Kasumi-1 (cell line): Measurements from ENCODE around the gene ISLR2.

Experiments used
- DNase-seq, 2 experiments: peaks; one replicate each; lab custom pipeline; 2025; lab: John Stamatoyannopoulos, UW

ISLR2 gene

GRCh38 chr15:74129586-74130154, 716 bp upstream of the ISLR2 start:
- no peak for DNase-seq

- no peak for DNase-seq
Observed at GRCh38 chr15:74130849-74131627, 652 bp downstream of the ISLR2 start.

DNA sequence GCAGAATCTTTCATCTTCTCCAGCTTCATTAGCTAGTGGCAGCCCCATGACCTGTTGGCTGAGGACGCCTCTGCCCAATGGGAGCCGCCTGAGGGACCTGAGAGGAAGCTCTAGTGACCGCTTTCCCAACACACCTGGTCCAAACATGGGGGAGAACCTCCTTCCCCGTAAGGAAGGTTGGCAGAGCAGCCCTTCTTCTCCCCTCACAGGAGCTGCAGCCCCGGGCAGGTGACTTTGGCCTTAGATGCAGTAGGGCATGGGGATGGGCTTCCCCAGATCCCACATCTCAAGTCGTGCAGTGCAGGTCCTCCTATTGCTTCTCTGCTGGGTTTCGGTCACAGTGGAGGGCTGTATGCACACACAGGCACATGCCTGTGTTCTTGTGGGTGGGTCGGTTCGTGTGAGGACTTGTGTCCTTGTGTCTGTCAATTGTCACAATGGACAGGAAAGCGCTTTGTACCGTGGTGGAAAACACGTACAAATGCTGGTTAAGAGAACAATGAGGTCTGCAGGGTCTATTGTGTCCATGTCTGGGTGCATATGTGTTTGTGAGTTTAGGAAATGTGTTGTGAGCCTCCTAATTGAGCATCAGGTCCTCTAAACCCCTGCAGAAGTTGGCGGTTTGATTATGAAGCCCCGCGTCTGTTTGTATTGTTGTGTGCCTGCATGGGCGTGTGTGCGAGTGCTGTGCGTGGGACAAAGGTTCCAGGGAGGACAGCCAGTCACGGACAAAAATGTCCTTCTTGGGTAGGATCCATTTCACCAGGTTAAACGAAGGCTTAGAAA, 1.4 kb downstream of the ISLR2 start:
- no peak for DNase-seq

- DNase-seq, result no peak
Observed at GRCh38 chr15:74132681-74133651, 2.6 kb downstream of the ISLR2 start.

DNA sequence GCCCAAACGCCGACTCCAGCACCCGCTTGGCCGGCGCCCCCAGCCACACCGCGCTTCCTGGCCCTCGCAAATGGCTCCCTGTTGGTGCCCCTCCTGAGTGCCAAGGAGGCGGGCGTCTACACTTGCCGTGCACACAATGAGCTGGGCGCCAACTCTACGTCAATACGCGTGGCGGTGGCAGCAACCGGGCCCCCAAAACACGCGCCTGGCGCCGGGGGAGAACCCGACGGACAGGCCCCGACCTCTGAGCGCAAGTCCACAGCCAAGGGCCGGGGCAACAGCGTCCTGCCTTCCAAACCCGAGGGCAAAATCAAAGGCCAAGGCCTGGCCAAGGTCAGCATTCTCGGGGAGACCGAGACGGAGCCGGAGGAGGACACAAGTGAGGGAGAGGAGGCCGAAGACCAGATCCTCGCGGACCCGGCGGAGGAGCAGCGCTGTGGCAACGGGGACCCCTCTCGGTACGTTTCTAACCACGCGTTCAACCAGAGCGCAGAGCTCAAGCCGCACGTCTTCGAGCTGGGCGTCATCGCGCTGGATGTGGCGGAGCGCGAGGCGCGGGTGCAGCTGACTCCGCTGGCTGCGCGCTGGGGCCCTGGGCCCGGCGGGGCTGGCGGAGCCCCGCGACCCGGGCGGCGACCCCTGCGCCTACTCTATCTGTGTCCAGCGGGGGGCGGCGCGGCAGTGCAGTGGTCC, 3.5 kb downstream of the ISLR2 start:
- DNase-seq, result no peak

- DNase-seq, result no peak
Observed at GRCh38 chr15:74134387-74135027, 4.1 kb downstream of the ISLR2 start.

DNA sequence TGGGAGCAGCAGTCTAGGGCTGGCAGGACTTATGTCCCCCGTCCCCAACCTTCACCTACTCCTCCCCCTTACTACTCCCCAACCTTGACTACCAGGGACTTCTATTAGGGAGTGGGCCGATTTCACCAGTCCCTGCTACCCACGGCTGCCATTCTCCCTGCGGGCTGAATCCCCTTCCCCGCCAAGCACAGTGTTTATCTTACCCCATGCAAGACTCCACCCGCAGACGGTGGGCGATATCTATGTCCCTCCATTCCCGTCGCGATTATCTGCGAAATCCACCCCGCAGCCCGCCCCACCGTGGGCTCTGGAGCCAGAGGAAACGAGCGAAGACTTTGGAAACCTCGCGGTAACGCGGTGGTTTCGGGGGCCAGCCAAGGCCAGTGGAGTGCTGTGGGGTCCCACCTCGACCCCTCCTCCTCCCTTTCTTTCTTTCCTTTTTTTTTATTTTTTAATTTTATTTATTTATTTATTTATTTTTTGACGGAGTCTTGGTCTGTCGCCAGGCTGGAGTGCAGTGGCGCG, 4.7 kb downstream of the ISLR2 start:
- DNase-seq, result no peak

DNA sequence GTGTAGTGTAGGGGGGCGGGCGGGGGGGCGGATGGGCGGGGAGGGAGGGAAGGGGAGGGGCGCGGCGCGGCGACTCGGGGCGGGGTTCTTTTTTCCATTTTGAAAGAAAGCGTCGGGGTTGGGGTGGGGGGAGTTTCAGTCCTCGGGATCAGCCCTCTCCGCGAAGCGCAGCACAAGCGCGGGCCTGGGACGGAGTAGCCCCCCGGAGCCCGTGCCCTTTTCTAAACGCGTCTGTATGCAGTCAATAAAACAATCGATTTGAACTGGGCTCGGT, 6.1 kb downstream of the ISLR2 start:
- no peak for DNase-seq

DNA sequence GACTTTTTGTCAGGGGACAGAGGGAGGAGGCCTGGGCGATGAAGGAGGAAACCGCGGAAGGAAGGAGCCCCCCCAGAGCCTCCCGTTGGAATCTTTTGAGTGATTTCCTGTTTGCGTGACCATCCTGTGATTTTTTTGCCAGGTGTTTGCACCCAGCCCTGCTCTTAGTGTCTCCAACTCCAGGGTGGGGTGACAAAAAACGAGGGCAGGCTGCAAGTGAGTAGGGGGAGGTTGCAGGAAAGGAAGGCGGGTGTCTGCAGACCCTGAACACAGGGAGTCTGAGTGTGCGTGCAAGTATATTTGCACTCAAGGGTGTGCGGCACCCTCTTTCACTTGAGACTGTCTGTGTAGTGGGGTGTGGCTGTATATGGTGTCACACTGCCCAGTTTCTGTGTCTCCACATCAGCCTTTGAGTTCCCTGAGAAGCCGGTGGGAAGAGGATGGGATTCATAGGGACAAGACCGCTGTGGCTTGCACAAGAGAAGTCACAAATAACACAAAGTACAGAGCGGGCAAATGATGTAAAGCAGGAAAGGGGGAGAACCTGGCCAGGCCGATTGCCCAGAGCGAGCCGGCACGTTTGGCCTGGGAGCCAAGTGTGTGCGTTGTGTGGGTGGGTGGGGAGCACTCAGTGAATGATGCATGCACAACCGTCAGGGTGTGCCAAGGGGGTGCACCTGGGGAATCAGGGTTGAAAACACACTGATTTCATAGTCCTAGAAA, 6.6 kb downstream of the ISLR2 start:
- DNase-seq, result no peak

GRCh38 chr15:74137537-74137894, 7.1 kb downstream of the ISLR2 start:
- DNase-seq, result no peak

- no peak for DNase-seq
Observed at GRCh38 chr15:74138642-74139041, 8.3 kb downstream of the ISLR2 start.

- no peak for DNase-seq
Observed at GRCh38 chr15:74141591-74141990, 11.2 kb downstream of the ISLR2 start.

DNA sequence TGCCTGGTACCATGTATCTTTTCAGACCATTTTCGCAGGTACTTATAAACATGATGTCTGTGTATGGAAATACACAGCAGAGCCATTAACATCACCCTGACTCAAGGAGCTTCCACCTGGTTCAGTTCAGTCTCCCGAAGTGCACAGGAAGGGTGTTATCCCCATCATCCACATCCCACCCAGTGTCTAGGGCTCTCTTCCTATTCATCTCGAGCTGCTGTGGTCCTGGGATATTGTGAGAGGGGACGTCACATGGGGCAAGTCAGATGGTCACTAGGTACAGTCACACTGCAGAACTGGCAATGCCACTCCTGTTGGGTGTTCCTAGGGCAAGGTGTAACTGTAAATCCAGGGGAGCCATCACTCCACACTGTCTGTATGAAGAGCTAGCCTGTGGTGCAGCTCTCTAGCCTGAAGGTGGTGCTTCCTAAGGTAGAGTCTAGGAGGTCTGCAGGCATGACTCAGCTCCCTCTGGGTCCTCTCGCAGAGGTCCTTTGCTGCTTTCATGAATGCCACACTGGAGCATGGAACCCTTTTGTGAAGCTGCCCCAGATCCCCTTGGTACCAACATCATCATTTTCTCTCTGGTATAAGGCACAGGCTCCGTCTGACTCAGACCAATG, 13.9 kb downstream of the ISLR2 start:
- no peak for DNase-seq

- no peak for DNase-seq
Observed at GRCh38 chr15:74146277-74146800, 16.0 kb downstream of the ISLR2 start.

- no peak for DNase-seq
Observed at GRCh38 chr15:74147051-74147450, 16.7 kb downstream of the ISLR2 start.

GRCh38 chr15:74155766-74156417, 25.5 kb downstream of the ISLR2 start:
- DNase-seq, result no peak

- no peak for DNase-seq
Observed at GRCh38 chr15:74156678-74157411, 26.5 kb downstream of the ISLR2 start.
